Hematopoietic multipotent progenitor cell treated with erythropoietin and hydrocortisone succinate and interleukin-3 and kit ligand, for 6 days (in vitro differentiated cells): ENCODE measurements around the gene PCDHGC5.

Experiments used
- DNase-seq: peaks from one replicate; pipeline ENCODE4 v3.0.0-alpha.2; 2015

PCDHGC5 gene

DNA sequence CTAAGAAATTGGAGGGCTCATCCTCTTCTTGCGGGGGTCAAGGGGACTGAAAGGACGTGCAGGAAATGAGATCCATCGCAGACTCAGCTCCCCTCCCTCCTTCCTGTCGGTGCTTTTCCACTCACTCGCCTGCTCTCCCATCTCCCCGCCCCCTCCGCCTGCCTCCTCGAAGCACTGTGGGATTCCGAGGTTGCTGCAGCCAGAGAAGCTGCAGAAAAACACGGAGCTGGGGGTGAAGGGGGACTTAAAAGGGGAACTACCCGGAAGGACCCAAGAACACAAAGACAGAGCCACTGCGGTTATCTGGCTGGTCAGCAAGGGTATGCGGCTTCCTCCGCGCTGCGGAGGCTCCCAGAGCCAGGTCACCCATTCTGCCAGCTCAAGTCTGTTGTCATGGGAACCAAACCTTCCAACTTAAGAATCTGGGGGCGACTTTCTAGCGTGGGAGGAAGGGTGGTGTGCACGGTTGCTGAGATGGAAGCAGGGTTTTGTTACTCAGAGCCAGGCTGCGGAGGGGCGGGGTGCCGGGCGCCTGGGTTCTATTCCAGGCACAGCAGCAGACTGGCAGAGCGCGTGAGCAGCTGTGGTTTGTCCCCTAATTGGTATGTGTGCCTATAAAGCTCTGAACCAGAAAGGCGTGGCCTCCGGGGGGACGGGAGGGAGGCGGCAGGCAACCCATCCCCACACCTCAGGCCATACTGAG is 24.9 kb downstream of the PCDHGC5 start:
- DNase-seq: peak; percentile 80

DNA sequence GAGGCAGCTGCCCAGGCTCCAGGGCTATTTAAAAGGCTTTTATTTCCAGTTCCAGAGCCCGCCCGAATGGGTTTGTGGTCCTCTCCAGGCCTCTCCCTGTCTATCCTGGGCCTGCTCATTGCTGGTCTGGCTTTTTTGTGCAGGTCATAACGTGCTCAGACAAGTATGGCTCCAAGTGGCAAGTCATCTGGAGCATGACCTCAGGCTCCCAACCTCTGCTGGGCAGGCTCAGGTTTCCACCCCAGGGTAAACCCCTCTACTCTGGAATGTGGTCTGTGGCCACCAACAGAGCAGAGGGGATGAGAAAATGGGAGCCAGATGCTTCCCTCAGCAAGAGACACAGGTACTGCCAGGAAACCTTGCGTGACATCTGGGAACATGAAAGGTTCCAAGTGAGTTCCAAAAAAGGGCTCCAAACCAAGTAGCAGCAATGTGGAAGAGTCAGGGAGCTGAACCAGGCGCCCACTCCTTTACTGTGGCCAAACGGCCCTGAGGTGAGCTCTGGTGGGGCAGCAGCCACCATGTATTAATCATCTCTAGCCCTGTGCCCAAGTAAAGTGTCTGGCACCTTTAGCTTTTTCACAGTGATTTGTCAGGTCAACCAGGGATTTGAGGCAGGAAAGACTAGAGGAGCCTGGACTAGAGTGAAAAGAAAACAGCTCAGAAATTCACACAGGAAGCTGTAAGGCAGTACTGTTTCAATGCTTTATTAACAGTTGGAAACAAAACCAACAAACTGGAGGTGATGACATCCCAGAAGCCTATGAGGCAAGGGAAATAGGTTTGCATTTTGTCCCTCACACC is 25.7 kb downstream of the PCDHGC5 start:
- no peak for DNase-seq

DNA sequence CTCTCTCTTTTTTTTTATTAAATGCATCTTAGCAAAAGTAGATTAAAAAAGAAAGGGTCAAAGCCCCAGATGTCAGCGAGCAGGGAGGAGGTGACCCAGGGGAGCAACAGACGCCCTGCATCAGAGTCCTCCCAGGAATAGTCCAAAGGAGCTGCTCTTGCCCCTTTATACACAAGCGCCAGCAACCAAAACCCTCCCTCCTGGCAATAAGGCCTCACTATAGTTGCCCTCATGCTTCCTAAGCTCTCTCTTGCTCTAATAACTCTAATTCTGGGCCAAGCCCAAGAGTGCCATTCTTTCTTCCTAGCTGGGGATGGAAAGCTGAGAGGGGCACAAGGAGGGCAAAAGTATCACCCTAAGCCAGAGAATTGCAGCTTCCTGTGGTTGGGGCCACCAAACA is 26.3 kb downstream of the PCDHGC5 start:
- no peak for DNase-seq

DNA sequence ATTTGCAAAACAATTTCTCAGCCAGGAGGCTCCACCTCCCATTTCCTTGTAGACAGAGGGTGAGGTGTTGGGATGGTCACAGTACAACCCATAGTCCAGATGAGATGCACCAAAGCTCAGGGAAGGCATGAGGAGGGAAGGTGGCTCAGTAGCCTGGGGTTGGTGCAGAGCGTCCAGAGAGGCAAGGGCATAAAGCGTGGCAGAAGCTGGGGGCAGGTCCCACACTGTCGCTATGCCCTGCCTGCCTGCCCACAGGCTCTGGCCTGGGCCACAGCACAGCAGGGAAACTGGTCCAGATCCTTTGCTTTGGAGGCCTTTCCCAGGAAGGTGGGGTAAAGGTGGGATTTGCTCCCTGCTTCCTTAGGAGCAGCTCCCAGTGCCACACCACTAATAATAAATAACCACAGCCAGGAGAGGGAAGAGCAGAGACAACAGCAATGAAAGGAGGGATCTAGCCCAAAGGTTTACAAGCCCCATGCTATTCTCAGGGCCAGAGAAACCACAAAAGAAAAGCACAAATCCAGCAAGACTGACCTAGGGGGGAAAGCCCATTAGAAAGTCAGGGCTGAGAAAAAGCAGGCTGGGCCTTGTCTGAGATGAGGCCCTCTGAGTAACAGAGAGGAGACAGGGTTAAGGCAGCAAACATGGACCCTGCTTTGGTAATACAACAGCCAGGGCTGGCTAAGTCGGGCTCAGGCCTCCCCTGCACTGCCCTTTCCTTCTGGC is 27.2 kb downstream of the PCDHGC5 start:
- no peak for DNase-seq

DNA sequence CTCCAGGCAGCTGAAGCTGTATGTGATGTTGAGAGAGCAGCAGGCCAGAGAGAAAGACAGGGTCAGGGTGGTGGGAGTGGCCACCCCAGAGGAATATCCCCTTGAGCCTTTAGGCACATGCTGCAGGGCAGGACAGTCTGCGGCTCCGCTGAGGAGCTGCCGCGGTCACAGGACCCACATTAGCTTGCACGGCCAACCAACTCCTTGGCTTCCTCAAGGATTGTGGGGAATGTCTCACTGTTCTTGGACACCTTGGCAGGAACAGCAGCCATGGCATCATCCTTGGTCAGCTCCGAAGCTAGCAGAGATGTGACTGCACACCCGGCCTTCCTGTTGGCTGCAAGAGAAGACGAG is 27.8 kb downstream of the PCDHGC5 start:
- no peak for DNase-seq

DNA sequence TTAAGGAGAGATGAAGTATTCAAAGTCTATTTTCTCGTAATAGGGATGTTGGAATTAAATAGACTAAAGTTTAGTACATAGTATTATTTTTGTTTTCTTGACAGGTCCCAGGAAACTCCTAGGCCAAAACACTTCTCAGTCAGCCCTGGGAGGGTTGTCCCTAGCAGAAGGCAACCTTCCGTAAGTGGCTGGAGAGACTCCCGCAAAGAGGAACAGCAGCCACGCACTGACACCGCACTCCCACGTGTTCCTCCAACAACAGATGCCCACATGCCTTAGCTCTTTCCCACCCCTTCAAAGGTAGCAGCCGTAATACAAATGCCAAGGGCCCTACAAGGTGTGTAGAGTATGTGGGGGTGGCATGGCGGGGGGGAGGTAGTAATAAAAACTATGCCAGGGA is 28.4 kb downstream of the PCDHGC5 start:
- no peak for DNase-seq

DNA sequence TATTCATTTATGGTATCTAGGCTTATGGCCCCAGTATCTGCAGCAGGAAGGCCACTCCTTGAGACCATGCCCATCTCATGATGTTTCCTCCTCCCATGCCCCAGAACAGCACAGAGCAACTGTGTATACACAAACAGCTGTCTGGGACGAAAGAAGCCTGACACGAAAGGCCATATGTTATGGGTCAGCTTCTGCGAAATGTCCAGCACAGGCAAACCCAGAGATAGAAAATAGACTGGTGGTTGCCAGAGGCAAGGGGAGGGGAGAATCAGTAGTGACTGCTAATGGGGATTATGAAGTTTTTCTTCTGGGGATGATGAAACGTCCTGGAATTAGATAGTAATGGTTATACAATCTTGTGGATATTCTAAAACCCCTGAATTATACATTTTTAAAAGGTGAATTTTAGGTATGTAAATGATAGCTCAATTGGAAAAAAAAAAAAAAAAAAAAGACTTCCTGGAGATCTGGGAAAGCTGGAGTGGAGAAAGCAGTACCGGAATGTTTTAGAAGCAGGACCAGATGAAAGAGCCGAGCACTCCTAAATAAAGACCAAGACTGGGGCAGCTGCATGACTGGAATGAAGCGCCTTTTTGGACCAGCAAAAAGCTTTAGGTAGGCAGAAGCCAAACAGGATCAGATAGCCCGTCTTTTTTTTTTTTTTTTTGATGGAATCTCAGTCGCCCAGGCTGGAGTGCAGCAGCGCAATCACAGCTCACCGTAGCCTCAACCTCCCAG is 29.2 kb downstream of the PCDHGC5 start:
- DNase-seq: no peak

DNA sequence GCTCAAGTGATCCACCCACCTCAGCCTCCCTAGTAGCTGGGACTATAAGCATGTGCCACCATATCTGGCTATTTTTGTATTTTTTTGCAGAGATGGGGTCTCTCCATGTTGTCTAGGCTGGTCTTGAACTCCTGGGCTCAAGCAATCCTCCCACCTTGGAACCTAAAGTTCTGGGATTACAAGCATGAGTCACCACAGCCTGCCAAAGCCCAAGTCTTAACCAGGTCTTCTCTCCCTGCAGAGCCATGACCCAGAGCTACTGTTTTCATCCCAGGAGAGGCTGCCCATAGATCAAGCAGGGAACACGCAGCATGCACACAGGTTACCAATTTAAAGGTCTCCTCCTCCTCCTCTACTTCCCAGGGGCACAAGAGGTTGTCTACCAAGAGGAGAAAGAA is 29.7 kb downstream of the PCDHGC5 start:
- DNase-seq: no peak

DNA sequence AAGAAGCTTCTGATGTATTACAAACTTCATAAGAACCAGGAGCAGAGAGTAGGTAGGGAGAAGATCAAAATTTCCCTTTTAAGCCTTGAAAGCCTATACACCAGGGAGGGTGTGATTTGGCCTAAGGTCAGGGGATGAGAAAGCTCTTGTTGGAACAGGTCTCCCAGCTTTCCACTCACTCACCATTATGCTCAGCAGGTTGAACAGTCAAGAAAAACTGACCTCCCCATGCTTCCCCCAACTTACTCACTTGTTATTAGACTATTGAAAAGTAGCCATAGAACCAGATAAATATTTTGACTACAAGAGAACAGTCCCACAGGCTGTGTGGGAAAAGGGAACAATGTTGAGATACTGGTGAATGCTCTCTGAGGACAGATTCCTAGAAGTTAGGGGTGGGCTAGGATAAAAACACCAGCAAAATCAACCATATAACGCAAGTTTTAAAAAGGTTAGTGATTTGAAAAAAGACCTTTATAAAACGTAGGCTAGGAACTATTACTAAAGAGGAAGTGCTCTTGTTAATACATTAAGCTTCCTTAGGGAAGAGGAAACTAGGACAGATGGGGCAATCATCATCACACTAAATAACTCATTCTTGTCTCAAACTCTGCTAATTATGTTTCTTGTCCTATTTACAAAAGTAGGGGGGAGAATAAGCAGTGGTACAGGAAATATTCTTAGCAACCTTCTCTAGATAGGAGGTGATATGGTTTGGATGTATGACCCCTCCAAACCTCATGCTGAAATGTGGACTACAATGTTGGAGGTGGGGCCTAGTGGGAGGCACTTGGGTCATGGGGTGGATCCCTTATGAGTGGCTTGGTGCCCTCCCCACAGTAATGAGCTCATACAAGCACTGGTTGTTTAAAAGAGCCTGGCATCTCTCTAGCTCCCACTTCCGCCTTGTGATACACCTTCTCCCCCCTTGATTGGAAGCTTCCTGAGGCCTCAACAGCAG is 31.0 kb downstream of the PCDHGC5 start:
- no peak for DNase-seq

DNA sequence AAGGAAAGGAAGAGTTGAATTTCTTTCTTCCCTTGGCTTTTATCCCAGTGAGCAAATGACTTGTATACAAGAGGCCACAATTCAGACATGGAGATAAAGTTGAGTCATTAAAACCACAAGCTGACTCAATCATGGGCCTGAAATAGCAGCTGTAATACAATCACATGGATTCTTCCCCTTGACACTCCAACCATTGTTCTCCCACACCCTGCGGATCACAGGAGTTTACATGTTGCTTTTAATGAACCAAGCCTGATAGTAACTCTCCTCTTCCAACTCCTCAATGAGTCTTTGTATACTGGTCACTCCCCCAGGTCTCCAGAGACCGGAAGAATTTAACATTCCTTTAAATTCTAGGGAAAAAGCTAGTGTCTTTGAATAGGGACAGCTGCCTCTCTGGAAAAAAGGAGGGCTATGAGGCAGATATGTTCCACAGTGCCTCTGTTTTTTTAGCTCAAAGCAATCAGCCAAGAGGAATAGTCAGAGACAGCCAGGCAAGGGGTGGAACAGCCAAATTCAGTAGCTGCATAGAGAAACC is 32.4 kb downstream of the PCDHGC5 start:
- peak; percentile 83 for DNase-seq

DNA sequence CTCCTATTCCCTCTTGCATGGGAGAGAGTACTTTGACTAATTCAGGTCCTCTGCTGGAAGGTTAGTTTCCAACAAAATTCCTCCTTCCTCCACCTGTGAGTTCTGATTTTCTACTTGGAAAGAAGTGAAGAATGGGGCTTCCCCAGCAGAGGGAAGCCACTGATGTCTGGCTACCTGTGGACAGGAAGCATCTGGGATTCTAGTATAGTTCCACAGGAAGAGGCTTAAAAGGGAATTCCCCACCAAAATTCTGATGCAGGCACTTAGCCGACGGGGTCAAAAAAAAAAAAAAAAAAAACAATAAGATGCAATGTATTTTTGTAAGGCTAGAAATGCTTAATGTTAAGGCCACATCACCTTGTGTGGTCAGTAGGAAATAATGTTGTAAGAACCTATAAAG is 33.4 kb downstream of the PCDHGC5 start:
- DNase-seq: no peak

DNA sequence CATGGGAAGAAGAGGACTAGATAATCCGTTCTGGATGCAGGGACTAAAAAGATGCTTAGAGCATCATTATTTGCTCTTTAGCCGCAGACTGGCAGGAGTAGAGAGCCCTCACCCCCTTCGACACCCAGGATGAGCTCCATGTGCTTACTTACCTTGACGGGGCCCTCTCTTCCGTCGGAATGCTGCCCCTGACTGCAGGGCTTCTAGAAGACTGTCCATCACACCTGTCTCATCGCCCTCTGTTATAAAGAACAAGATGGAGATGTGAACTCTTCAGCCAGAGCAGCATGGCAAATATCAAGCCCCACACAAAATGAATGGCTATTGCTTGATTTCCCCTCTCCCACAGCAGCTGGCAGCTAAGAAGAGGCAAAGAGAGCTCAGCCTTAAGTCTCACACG is 35.1 kb downstream of the PCDHGC5 start:
- DNase-seq: no peak

DNA sequence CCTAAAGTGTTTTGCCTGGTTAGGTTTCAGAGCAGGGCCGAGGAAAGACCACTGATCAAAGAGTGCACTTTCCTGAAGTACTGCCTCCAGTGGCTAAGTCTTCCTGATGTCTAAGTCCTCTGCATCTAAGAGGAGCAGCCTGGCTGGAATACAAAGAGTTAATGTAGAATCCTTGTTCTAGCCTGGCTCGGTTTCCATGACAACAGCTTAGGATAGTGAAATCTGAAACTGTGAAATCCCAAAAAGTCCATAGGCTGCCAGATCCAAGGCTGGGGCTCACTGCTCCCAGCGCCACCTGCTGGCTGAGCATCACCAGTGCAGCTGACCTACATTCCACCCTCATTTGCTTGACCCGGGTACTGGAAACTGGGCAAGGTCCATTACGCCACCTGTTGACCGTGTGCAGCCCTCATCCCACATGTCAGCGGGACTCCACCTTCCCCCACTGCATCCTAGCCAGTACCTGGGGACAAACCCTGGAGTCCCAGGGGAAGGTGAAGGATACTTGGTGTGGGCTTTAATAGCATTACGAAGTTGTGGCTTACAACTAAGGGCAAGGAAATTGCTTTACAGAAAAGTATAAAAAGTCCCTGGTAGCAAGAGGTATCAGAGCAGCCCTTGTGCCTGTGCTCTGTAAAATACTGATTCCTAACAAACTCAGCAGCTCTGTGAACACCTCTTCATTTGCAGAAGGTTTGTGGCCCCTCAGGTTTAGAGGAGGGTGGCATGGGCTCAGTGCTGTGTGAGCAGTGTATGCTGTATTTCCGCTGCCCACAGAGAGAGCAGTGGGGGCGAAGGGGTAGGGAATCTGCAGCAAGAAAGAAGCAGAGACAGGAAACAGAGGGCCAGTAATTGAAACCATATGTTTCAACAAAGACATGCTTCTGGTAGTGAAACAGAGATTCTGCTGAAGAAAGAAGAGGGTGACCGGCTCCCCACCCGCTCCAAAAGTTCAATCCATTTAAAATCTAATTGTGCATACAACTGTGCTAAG is 36.0 kb downstream of the PCDHGC5 start:
- DNase-seq: peak; percentile 77

DNA sequence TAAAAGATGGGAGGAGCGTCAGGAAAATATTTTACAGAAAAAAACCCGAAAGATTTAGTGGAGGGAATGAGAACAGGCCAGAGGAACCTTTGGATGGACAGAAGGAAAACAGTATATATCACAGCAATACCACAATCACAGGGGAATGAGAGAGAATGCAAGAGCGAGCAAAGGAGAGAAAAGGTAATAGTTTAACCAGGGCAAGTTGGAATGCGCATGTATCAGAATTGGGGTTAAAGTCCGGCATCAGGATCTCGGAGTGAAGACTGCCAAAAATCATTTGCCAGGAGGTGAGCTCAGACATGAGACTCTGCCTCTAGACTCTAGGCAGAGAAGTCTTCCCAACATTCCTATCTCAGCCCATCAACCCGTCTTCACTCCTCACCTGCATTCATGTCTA is 36.8 kb downstream of the PCDHGC5 start:
- no peak for DNase-seq

DNA sequence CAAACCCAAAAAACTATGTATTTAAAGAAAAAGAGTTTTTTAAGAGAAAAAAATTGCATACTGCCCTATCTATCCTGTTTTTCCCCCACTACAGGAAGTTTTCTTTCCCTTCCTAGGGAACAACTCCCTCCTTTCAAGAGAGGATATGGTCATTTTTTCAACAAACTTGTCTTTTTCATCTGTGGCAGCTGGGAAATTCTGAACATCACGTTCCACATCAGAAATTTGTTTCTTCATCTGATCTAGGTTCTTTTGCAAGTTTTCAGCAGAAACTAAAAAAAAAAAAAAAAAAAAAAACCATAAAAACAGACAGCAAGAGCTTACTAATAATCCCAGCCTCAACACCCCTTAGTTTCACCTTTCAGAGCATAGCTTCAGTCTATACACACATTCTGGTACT is 38.5 kb downstream of the PCDHGC5 start:
- no peak for DNase-seq

DNA sequence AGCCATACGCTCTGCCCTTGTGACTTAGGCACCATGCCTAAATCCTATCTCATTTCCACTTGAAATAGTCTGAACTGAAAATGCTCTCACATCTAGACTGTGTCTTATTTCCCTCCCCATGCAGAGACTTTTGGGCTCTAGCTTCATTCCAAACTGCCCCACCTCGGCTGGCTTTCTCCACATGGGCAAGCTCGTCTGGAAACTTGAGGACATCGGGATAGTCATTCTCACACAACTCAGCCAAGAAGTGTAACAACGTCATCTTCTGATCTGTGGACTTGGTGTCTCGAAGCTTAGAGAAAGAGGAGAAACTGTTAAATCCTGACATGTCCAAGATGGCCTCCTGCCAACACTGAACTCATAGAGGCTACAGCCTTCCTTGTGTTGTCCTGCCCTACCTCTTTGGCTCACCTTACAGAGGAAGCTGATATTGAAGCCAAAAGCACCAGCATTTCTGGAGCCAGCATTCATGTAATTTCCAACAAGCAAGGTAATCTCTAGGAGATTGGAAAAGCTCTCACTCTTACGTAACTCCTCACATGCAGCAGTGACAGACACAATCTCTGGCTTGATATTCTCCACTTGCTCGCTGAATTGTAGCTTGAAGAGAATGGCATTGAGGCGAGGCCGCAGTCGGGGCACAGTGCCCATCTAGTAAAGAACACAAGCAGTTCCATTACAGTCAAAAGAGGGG is 39.6 kb downstream of the PCDHGC5 start:
- no peak for DNase-seq

DNA sequence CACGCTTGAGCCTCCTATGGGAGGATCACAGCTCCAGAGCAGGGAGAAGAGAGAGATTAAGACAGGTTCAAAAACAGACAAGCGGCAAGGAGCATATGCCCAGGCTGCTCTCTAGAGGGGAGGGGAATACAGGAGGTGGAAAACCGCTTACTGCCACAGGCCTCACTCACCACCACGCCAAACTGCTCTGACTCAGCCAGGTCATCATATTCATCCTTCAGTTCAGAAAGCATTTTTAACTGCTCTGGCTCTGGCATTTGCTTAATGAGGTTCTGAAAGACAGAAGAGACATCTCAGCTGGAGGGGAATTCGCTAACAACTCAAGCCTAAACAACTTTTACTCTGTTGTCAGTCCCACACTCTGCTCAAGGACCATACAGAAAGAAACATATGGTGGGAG is 40.1 kb downstream of the PCDHGC5 start:
- no peak for DNase-seq

DNA sequence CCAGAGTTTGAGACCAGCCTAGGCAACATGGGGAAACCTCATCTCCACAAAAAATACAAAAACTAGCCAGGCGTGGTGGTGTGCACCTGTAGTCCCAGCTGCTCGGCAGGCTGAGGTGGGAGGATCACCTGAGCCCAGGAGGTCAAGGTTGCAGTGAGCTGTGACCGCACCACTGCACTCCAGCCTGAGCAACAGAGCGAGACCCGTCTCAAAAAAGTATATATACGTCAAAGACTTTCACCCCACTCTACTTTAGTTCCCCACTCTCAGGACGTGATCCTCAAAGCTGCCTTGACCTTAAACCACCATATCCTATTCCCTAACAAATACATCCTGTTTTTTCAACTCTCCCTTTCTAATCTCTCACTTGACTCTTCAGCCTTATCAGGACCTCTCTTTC is 41.0 kb downstream of the PCDHGC5 start:
- no peak for DNase-seq

DNA sequence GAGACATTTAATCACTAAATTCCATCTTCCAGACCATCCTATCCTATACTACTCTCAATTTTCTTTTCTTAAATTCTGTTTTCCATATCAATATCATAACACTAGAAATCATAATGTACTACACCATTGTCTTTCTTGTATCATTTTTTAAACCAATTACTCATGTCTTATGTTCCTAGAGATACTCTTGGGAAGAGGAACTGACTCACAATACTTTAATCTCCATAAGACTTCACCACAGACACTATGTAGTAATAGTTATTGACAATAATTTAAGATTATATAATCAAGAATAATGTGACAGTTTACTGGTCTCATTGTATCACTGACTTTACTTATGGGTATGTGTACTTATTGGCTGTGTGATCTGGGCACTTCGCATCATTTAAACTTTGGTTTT is 43.8 kb downstream of the PCDHGC5 start:
- DNase-seq: no peak

DNA sequence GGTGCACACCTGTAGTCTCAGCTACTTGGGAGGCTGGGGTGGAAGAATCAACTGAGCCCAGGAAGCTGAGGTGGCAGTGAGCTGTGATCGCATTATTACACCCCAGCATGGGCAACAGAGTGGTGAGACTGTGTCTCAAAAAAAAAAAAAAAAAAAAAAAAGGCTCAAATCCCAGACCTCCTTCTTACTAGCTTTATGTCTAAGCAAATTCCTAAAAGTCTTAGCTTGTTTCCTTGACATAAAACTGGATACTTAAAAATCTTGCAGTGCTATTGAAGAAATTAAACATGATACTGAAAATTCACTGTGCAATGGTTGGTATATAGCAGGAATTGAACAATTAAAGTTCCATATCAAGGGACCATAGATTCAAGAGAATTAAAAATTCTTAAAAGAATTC is 45.0 kb downstream of the PCDHGC5 start:
- DNase-seq: no peak
